ENCODE data around the gene MRPL3. TPM values are rescaled to one million over a fixed set of nuclear protein-coding genes. Genes with fewer than 3 reads are reported as not detected.

Gene MRPL3
- total and polyA plus RNA-seq, 4 donors = 58.8 to 99.7 (median 72.6) TPM

GRCh38 chr3:131544557-131544956 lies 41.8 kb upstream of the MRPL3 start:
- Histone ChIP-seq H3K4me3 (no peak overlapping the region), H3K27ac (ENCODE audit: low read depth in 1 of 2, low read length in 1 of 2) (peak overlapping the region in 1 of 2 donors; percentile 24), H3K4me1 (ENCODE audit: control insufficient read depth in 5 of 5, insufficient read depth in 5 of 5, low read length in 5 of 5) (no peaks in the 10 kb centered on the region), H3K9me3 (ENCODE audit: control insufficient read depth in 4 of 4, insufficient read depth in 3 of 4, low read length in 3 of 4) (no peaks in the 10 kb centered on the region), H3K36me3 (ENCODE audit: control insufficient read depth in 4 of 4, insufficient read depth in 4 of 4, low read length in 4 of 4) (no peaks in the 10 kb centered on the region), H3K9ac (ENCODE audit: insufficient read depth in 1 of 2, low read length in 2 of 2) (no peak overlapping the region), H3K27me3 (ENCODE audit: control insufficient read depth in 3 of 3, insufficient read depth in 3 of 3, low read length in 2 of 3) (no peaks in the 10 kb centered on the region)
- TF ChIP-seq, protein P1, sequence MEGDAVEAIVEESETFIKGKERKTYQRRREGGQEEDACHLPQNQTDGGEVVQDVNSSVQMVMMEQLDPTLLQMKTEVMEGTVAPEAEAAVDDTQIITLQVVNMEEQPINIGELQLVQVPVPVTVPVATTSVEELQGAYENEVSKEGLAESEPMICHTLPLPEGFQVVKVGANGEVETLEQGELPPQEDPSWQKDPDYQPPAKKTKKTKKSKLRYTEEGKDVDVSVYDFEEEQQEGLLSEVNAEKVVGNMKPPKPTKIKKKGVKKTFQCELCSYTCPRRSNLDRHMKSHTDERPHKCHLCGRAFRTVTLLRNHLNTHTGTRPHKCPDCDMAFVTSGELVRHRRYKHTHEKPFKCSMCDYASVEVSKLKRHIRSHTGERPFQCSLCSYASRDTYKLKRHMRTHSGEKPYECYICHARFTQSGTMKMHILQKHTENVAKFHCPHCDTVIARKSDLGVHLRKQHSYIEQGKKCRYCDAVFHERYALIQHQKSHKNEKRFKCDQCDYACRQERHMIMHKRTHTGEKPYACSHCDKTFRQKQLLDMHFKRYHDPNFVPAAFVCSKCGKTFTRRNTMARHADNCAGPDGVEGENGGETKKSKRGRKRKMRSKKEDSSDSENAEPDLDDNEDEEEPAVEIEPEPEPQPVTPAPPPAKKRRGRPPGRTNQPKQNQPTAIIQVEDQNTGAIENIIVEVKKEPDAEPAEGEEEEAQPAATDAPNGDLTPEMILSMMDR (IDR thresholded peaks at IDR 0.05; ENCODE audit: control extremely low read depth, extremely low read depth) = no peak
- DNase-seq (no peak), ATAC-seq (ENCODE audit: insufficient read depth, low FRiP score) (no peak)
- WGBS, 2 donors = 79 to 84% methylated on average over 2 of the region's 2 CpGs

DNA sequence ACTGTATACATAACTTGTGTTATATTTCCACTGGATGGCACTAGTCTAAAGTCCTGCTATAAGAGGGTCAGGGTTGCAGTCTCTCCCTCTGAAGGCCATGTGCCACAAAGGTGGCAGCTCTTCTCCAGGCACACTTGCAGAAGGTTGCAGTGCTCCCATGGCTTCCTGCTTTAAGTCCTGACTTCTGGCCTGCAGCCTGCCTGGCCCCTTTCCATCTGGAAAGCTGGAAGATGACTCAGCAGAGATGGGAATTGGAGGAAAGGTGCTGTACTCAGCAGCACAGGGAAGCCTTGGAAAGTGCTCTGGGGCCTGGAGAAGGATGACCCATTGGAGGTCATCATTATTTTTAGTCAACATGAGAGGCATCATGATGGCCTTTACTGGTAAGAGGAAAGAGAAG lies 40.9 kb upstream of the MRPL3 start:
- Histone ChIP-seq H3K27ac (ENCODE audit: low read depth in 1 of 2, low read length in 1 of 2) (no peak overlapping the region), H3K36me3 (ENCODE audit: control insufficient read depth in 4 of 4, insufficient read depth in 4 of 4, low read length in 4 of 4) (no peaks in the 10 kb centered on the region), H3K4me3 (no peak overlapping the region), H3K9me3 (ENCODE audit: control insufficient read depth in 4 of 4, insufficient read depth in 3 of 4, low read length in 3 of 4) (no peaks in the 10 kb centered on the region), H3K4me1 (ENCODE audit: control insufficient read depth in 5 of 5, insufficient read depth in 5 of 5, low read length in 5 of 5) (no peaks in the 10 kb centered on the region), H3K27me3 (ENCODE audit: control insufficient read depth in 3 of 3, insufficient read depth in 3 of 3, low read length in 2 of 3) (no peaks in the 10 kb centered on the region), H3K9ac (ENCODE audit: insufficient read depth in 1 of 2, low read length in 2 of 2) (no peak overlapping the region)
- ATAC-seq (ENCODE audit: insufficient read depth, low FRiP score) = peak; percentile 29
- TF ChIP-seq, protein P1 (IDR thresholded peaks at IDR 0.05; ENCODE audit: control extremely low read depth, extremely low read depth) = no peak
- peak in 2 of 3 donors; percentile 1 to 19 for DNase-seq

GRCh38 chr3:131541288-131541687 lies 38.5 kb upstream of the MRPL3 start:
- DNase-seq (no peak), ATAC-seq (ENCODE audit: insufficient read depth, low FRiP score) (no peak)
- no peak overlapping the region for H3K9ac ChIP-seq (ENCODE audit: insufficient read depth in 1 of 2, low read length in 2 of 2)
- H3K4me1 ChIP-seq (ENCODE audit: control insufficient read depth in 5 of 5, insufficient read depth in 5 of 5, low read length in 5 of 5) = no peaks in the 10 kb centered on the region
- H3K4me3 ChIP-seq = no peak overlapping the region
- no peaks in the 10 kb centered on the region for H3K27me3 ChIP-seq (ENCODE audit: control insufficient read depth in 3 of 3, insufficient read depth in 3 of 3, low read length in 2 of 3)
- no peaks in the 10 kb centered on the region for H3K9me3 ChIP-seq (ENCODE audit: control insufficient read depth in 4 of 4, insufficient read depth in 3 of 4, low read length in 3 of 4)
- TF ChIP-seq, protein P1 (IDR thresholded peaks at IDR 0.05; ENCODE audit: control extremely low read depth, extremely low read depth) = no peak
- 78 to 84% methylated on average over 1 of the region's 1 CpG for WGBS, 2 donors
- H3K27ac ChIP-seq (ENCODE audit: low read depth in 1 of 2, low read length in 1 of 2) = no peak overlapping the region
- no peaks in the 10 kb centered on the region for H3K36me3 ChIP-seq (ENCODE audit: control insufficient read depth in 4 of 4, insufficient read depth in 4 of 4, low read length in 4 of 4)

- TF ChIP-seq, protein P1 (IDR thresholded peaks at IDR 0.05; ENCODE audit: control extremely low read depth, extremely low read depth) = no peak
- H3K4me3 ChIP-seq = no peak overlapping the region
- ATAC-seq (ENCODE audit: insufficient read depth, low FRiP score) = no peak
- H3K4me1 ChIP-seq (ENCODE audit: control insufficient read depth in 5 of 5, insufficient read depth in 5 of 5, low read length in 5 of 5) = no peaks in the 10 kb centered on the region
- WGBS, 2 donors = 92 to 98% methylated on average over 2 of the region's 2 CpGs
- DNase-seq = no peak
- no peak overlapping the region for H3K27ac ChIP-seq (ENCODE audit: low read depth in 1 of 2, low read length in 1 of 2)
- no peaks in the 10 kb centered on the region for H3K27me3 ChIP-seq (ENCODE audit: control insufficient read depth in 3 of 3, insufficient read depth in 3 of 3, low read length in 2 of 3)
- no peaks in the 10 kb centered on the region for H3K36me3 ChIP-seq (ENCODE audit: control insufficient read depth in 4 of 4, insufficient read depth in 4 of 4, low read length in 4 of 4)
- no peaks in the 10 kb centered on the region for H3K9me3 ChIP-seq (ENCODE audit: control insufficient read depth in 4 of 4, insufficient read depth in 3 of 4, low read length in 3 of 4)
- H3K9ac ChIP-seq (ENCODE audit: insufficient read depth in 1 of 2, low read length in 2 of 2) = no peak overlapping the region
Measured at GRCh38 chr3:131540821-131541220, 38.0 kb upstream of the MRPL3 start.
